Measurements from ENCODE around the gene PRRX1. TPM values are rescaled to one million over a fixed set of nuclear protein-coding genes. Genes with fewer than 3 reads are reported as not detected.

PRRX1 gene
- total RNA-seq, 1 donor from 2014 or later: 1.5 TPM

DNA sequence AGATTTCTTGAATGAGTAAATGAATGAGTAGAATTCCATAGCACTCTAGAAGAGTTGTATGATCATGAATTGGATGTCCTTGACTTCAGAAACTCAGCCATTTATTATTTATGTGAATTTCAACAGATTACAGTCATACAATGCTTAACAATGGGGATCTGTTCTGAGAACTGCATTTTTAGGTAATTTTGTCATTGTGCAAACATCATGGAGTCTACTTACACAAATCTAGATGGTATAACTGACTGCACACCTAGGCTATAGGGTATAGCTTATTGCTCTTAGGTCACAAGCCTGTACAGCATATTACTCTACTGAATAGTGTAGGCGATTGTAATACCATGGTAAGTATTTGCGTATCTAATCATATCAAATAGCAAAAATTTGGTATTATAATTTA lies 59.6 kb downstream of the PRRX1 start:
- H3K4me1 Mint-ChIP-seq (ENCODE audit: low read depth): no peaks in the 10 kb centered on the region
- H3K27me3 Mint-ChIP-seq: peaks cover 8% of the 10 kb centered on the region
- H3K27ac Mint-ChIP-seq: no peak overlapping the region
- H3K4me3 Mint-ChIP-seq (ENCODE audit: low read depth): no peak overlapping the region
- H3K9me3 Mint-ChIP-seq (ENCODE audit: low read depth): peaks cover 3% of the 10 kb centered on the region
- DNase-seq (ENCODE audit: low spot score, unreplicated experiment): no peak
- TF ChIP-seq, protein P1, sequence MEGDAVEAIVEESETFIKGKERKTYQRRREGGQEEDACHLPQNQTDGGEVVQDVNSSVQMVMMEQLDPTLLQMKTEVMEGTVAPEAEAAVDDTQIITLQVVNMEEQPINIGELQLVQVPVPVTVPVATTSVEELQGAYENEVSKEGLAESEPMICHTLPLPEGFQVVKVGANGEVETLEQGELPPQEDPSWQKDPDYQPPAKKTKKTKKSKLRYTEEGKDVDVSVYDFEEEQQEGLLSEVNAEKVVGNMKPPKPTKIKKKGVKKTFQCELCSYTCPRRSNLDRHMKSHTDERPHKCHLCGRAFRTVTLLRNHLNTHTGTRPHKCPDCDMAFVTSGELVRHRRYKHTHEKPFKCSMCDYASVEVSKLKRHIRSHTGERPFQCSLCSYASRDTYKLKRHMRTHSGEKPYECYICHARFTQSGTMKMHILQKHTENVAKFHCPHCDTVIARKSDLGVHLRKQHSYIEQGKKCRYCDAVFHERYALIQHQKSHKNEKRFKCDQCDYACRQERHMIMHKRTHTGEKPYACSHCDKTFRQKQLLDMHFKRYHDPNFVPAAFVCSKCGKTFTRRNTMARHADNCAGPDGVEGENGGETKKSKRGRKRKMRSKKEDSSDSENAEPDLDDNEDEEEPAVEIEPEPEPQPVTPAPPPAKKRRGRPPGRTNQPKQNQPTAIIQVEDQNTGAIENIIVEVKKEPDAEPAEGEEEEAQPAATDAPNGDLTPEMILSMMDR (IDR thresholded peaks at IDR 0.05; ENCODE audit: unreplicated experiment): no peak
- no peaks in the 10 kb centered on the region for H3K36me3 Mint-ChIP-seq (ENCODE audit: insufficient read depth)

DNA sequence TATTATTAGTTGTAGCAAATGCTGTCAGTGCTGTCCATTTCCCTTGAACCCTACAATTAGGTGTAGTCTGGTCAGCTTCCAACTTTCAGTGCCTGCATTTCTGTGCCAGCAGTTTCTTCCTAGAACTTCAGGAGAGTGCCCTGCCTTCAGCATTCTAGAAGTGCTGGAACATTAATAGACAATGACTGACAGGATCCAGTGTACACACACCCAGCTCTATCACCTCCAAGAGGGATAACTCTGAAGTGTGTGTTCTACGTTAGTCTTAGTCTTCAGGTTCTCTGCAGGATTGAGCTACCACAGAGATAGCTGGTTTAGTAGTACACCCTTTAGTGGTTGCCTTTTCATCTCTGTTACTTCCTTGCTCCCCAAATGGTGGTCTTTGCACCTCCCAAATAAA lies 61.4 kb downstream of the PRRX1 start:
- Mint-ChIP-seq H3K4me3 (ENCODE audit: low read depth) (no peak overlapping the region), H3K9me3 (ENCODE audit: low read depth) (peaks cover 3% of the 10 kb centered on the region), H3K36me3 (ENCODE audit: insufficient read depth) (no peaks in the 10 kb centered on the region), H3K27ac (no peak overlapping the region), H3K4me1 (ENCODE audit: low read depth) (no peaks in the 10 kb centered on the region), H3K27me3 (peaks cover 19% of the 10 kb centered on the region)
- TF ChIP-seq, protein P1 (IDR thresholded peaks at IDR 0.05; ENCODE audit: unreplicated experiment): no peak
- DNase-seq (ENCODE audit: low spot score, unreplicated experiment): no peak

DNA sequence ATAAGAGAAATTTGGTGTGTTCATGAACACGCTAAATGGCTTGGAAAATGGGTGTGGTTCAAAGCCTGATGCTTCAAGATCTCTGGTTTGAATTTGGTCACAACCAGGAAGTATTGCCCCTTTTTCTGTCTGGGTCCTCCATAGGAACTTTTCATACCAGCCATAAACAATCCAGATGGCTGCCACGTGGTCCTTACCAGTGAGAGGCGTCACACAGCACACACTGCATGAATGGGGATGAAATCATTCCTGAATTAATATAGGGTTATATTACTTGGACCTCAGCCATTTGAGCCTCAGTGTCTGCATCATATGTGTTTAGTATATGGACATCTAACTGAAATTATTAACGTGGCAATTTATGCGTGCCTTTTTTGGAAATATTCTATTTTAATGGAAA lies 64.0 kb downstream of the PRRX1 start:
- Mint-ChIP-seq H3K9me3 (ENCODE audit: low read depth) (peaks cover 3% of the 10 kb centered on the region), H3K27ac (no peak overlapping the region), H3K36me3 (ENCODE audit: insufficient read depth) (no peaks in the 10 kb centered on the region), H3K27me3 (peaks cover 34% of the 10 kb centered on the region), H3K4me1 (ENCODE audit: low read depth) (no peaks in the 10 kb centered on the region), H3K4me3 (ENCODE audit: low read depth) (no peak overlapping the region)
- TF ChIP-seq, protein P1 (IDR thresholded peaks at IDR 0.05; ENCODE audit: unreplicated experiment): no peak
- DNase-seq (ENCODE audit: low spot score, unreplicated experiment): no peak

DNA sequence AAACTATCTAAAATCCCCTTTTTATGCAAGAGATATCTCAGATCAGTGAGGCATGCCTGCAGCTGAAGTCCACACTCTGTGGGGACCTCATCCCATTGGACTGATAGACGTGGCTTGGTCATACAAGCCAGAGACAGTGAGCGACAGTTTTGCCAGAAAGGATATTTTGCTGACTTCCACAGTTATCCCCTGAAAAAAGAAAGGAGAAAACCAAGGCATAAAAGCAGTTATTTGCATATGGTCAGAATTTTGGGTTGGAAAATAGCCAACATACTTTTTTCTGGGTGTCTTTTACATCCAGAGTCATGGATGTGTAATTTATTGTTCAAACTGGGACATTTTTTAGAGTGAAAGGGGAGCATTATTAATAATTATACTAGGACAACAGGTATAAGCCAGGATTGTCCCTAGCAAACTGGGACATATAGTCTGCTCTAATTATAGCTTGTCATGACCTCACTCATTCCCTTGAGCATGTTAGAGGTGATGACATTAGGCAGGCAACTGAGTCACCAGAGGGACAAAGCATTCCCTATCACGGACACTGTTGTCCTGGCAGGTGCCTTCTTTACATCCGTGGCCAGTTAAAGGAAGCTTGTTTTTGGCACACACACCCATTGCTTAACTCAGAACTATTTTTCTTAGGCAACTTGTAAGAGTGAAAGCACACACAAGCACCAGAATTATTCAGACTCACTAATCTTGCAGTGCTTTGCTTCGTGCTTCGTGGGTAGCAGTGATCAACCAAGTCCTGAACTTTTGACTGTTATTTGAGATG lies 65.5 kb downstream of the PRRX1 start:
- H3K27me3 Mint-ChIP-seq: peaks cover 42% of the 10 kb centered on the region
- H3K9me3 Mint-ChIP-seq (ENCODE audit: low read depth): peaks cover 3% of the 10 kb centered on the region
- no peaks in the 10 kb centered on the region for H3K36me3 Mint-ChIP-seq (ENCODE audit: insufficient read depth)
- TF ChIP-seq, protein P1 (IDR thresholded peaks at IDR 0.05; ENCODE audit: unreplicated experiment): no peak
- no peak overlapping the region for H3K4me3 Mint-ChIP-seq (ENCODE audit: low read depth)
- H3K4me1 Mint-ChIP-seq (ENCODE audit: low read depth): no peaks in the 10 kb centered on the region
- no peak for DNase-seq (ENCODE audit: low spot score, unreplicated experiment)
- no peak overlapping the region for H3K27ac Mint-ChIP-seq

DNA sequence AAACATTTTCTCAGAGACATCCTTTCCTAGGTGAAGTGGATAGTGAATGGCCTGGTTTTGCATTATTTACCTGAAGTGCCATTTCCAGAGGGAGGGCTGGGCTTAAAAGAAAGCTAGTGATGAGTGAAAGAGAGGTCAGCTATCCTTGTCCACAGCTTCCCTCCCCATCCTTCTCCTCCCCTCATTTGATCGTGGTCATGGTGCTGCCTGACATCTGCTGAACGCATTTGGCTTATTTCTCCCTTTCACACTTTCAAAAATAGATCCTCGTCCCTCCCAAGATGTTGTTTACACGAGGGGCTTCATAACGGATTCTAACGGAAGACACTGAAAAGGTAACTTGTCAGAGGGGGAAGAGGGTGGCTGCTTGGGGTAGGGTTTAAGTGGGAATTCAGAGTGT lies 66.1 kb downstream of the PRRX1 start:
- Mint-ChIP-seq H3K4me1 (ENCODE audit: low read depth) (no peaks in the 10 kb centered on the region), H3K36me3 (ENCODE audit: insufficient read depth) (no peaks in the 10 kb centered on the region)
- DNase-seq (ENCODE audit: low spot score, unreplicated experiment): no peak

More for the DNA sequence above, 66.1 kb downstream of the PRRX1 start:
- H3K9me3 Mint-ChIP-seq (ENCODE audit: low read depth): no peaks in the 10 kb centered on the region
- H3K27ac Mint-ChIP-seq: no peak overlapping the region
- peaks cover 43% of the 10 kb centered on the region for H3K27me3 Mint-ChIP-seq
- H3K4me3 Mint-ChIP-seq (ENCODE audit: low read depth): no peak overlapping the region
- TF ChIP-seq, protein P1 (IDR thresholded peaks at IDR 0.05; ENCODE audit: unreplicated experiment): no peak
